Measurements from ENCODE around the gene DBR1. TPM values are rescaled to one million over a fixed set of nuclear protein-coding genes. Genes with fewer than 3 reads are reported as not detected.
A peak's percentile ranks its signal among the peaks of the same experiment; 100 is the strongest.

The DBR1 gene
- total and polyA plus RNA-seq, 2 of the 13 experiments (the other 11 are each of a cell fraction or from before 2014, with no cell fraction given), result 6.4 to 16.7 TPM

GRCh38 chr3:138114988-138115971 is 59.4 kb downstream of the DBR1 start, which contains the start of gene DZIP1L (continued):
- TF ChIP-seq AHDC1 (CRISPR knock-in tag; IDR thresholded peaks at IDR 0.05; ENCODE audit: borderline replicate concordance) (no peak), ZNF30 (CRISPR knock-in tag; IDR thresholded peaks at IDR 0.05) (no peak), ARNT2 (CRISPR knock-in tag; IDR thresholded peaks at IDR 0.05; ENCODE audit: low read depth) (peak; percentile 55; the same call in 1 of the 2 replicates), MYPOP (CRISPR knock-in tag; IDR thresholded peaks at IDR 0.05) (peak; percentile 48; the same call in 1 of the 2 replicates), ARID3A (IDR thresholded peaks at IDR 0.05; ENCODE audit: low read depth, low read length) (no peak), ZBTB25 (CRISPR knock-in tag; IDR thresholded peaks at IDR 0.05) (no peak), THRA (CRISPR knock-in tag; IDR thresholded peaks at IDR 0.05; ENCODE audit: borderline replicate concordance) (no peak), PCBP2 (optimal IDR thresholded peaks at IDR 0.05; ENCODE audit: low read depth, low read length, poor library complexity, severe bottlenecking) (no peak), ZNF746 (CRISPR knock-in tag; IDR thresholded peaks at IDR 0.05) (no peak), HDAC2 (CRISPR knock-in tag; IDR thresholded peaks at IDR 0.05) (no peak), DRAP1 (CRISPR knock-in tag; IDR thresholded peaks at IDR 0.05) (no peak), ZNF780A (CRISPR knock-in tag; IDR thresholded peaks at IDR 0.05) (0 out of 2 replicates have a peak, but pooled peaks have one; percentile 45), PATZ1 (CRISPR knock-in tag; IDR thresholded peaks at IDR 0.05) (peak; percentile 45; the same call in 1 of the 2 replicates)
